Activated T-cell treated with anti-CD3 and anti-CD28 coated beads, Interleukin-2, amount 50 U/mL, for 72 hours (primary cell): ENCODE measurements around the gene XK. TPM values are rescaled to one million over a fixed set of nuclear protein-coding genes. Genes with fewer than 3 reads are reported as not detected.
A peak's percentile ranks its signal among the peaks of the same experiment; 100 is the strongest.
"Not testable (repeated sequence)": the region's sequence is repeated elsewhere in the genome, so short reads cannot be mapped to it uniquely, and the experiment has no call there.

ENCODE experiments used
- ATAC-seq, 2 donors: fragments of 150-1000 bp; cut with Tn5 transposase; replicated peaks in 1 of 2; 2 replicates each; pipeline ENCODE4 v1.10.0; 2021; ENCODE audit warnings: moderate library complexity in 2 of 2, mild to moderate bottlenecking in 1 of 2
- DNase-seq, 2 donors: peaks; one replicate each; pipeline ENCODE4 v3.0.0; 2021 to 2022; ENCODE audit warnings: mixed read lengths in 1 of 2
- H3K27ac Mint-ChIP-seq: one replicate; pipeline ENCODE4 v1.8.0; 2022; ENCODE audit warnings: mild to moderate bottlenecking, moderate library complexity, mixed read lengths
- H3K27me3 Mint-ChIP-seq: one replicate; pipeline ENCODE4 v1.8.0; 2022; ENCODE audit warnings: low read depth, mixed read lengths
- H3K36me3 Mint-ChIP-seq, 2 donors: one replicate each; pipeline ENCODE4 v1.8.0; 2022; ENCODE audit warnings: mixed read lengths in 2 of 2, mild to moderate bottlenecking in 1 of 2; ENCODE audit not compliant: insufficient read depth in 2 of 2
- H3K4me1 Mint-ChIP-seq: one replicate; pipeline ENCODE4 v1.8.0; 2022; ENCODE audit warnings: low read depth, mixed read lengths
- H3K4me3 Mint-ChIP-seq, 2 donors: one replicate each; pipeline ENCODE4 v1.8.0; 2022; ENCODE audit warnings: mild to moderate bottlenecking in 2 of 2, mixed read lengths in 2 of 2, moderate library complexity in 2 of 2
- H3K9me3 Mint-ChIP-seq, 2 donors: one replicate each; pipeline ENCODE4 v1.8.0; 2022; ENCODE audit warnings: mixed read lengths in 2 of 2
- total RNA-seq, 2 donors: library from RNA; stranded (reverse); gene quantifications; one replicate each; pipeline ENCODE4 v1.2.3, GENCODE V29; 2022

XK gene
- total RNA-seq, 2 donors from 2014 or later: not detected

DNA sequence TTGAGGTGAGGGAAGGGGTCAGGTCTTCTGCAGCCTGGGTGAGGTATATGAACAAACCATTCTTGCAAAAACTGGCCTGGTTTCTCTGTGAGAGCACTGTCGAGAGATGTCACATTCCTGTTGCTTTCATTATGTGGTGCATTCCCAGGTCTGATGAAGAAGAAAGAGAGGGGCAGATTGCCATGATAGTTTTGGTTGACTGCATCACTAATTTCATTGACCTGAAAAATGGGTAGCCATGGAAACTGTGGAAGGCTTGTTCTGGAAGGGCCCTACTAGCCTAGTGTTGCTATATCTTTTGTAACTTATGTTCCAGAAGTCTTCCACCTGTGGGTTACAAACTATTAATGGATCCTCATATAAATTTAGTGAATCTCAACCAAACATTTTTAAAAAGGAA, 61.4 kb downstream of the XK start:
- Mint-ChIP-seq H3K4me1 (peaks cover 29% of the 10 kb centered on the region), H3K4me3 (peak overlapping the region in 1 of 2 donors; percentile 52), H3K36me3 (no peaks in the 10 kb centered on the region), H3K27ac (no peak overlapping the region), H3K27me3 (peaks cover 15% of the 10 kb centered on the region), H3K9me3 (no peaks in the 10 kb centered on the region)
- ATAC-seq (no peak), DNase-seq (no peak)

DNA sequence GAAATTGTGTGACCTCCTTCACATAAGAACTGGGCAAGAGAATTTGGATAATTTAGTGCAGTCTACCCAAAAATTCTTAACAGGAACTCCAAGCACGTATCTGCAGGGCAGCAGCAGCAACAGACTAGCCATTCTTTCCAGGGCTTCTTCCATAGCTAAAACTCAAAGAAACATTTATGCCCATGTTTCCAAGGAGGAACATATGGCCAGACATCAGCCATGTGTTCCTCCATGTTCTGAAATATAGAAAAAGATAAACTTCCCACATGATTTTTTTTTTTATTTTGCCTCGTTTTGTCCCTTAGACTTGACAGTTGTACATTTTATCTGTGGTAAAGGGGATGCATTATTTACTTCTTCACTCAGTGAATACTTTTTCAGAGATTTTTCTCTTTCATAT, 66.7 kb downstream of the XK start:
- DNase-seq (no peak), ATAC-seq (no peak)
- peaks cover 10% of the 10 kb centered on the region for H3K4me1 Mint-ChIP-seq
- H3K27ac Mint-ChIP-seq: no peak overlapping the region
- no peaks in the 10 kb centered on the region for H3K9me3 Mint-ChIP-seq
- H3K27me3 Mint-ChIP-seq: peaks cover 1% of the 10 kb centered on the region
- H3K36me3 Mint-ChIP-seq: no peaks in the 10 kb centered on the region
- H3K4me3 Mint-ChIP-seq: no peak overlapping the region

DNA sequence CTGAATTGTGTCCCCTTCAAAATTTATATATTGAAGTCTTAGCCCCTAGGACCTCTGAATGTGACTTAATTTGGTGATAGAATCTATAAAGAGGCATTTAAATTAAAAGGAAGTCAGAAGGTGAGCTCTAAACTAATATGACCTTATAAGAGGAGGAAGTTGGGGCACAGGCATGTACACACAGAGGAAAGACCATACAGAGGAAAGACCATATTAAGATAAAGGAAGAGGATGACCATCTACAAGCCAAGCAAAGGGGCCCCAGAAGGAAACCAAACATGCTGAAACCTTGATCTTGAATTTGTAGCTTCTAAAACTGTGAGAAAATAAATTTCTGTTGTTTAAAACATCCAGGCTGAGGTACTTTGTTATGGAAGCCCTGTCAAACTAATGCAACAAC, 67.3 kb downstream of the XK start:
- H3K9me3 Mint-ChIP-seq: no peaks in the 10 kb centered on the region
- peaks cover 10% of the 10 kb centered on the region for H3K4me1 Mint-ChIP-seq
- ATAC-seq (no peak), DNase-seq (no peak)
- peak overlapping the region in 1 of 2 donors; percentile 13 for H3K4me3 Mint-ChIP-seq
- no peaks in the 10 kb centered on the region for H3K36me3 Mint-ChIP-seq
- peaks cover 5% of the 10 kb centered on the region for H3K27me3 Mint-ChIP-seq
- H3K27ac Mint-ChIP-seq: no peak overlapping the region

DNA sequence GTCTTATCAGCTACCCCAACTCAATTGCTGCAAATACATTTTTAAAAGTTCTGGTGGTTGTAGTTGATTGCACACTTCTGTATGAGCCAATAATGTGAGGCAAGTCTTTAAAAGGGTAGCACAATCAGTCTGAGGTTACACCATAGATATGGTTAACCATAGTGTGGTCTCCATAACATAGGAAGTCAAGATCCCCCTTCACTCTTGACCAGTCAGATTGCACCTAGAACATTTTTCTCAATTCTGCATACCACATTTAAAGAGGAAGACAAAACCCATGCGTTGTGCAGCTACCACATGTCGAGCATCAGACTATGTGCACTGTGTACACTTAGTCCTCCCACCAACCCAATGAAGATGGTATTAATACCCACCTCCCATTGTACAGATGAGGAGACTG, 67.8 kb downstream of the XK start:
- H3K27me3 Mint-ChIP-seq: peaks cover 5% of the 10 kb centered on the region
- peak overlapping the region in 1 of 2 donors; percentile 29 for H3K4me3 Mint-ChIP-seq
- no peaks in the 10 kb centered on the region for H3K36me3 Mint-ChIP-seq
- ATAC-seq (peak; percentile 46 to 58), DNase-seq (no peak)
- H3K4me1 Mint-ChIP-seq: peaks cover 8% of the 10 kb centered on the region
- H3K9me3 Mint-ChIP-seq: no peaks in the 10 kb centered on the region
- no peak overlapping the region for H3K27ac Mint-ChIP-seq

DNA sequence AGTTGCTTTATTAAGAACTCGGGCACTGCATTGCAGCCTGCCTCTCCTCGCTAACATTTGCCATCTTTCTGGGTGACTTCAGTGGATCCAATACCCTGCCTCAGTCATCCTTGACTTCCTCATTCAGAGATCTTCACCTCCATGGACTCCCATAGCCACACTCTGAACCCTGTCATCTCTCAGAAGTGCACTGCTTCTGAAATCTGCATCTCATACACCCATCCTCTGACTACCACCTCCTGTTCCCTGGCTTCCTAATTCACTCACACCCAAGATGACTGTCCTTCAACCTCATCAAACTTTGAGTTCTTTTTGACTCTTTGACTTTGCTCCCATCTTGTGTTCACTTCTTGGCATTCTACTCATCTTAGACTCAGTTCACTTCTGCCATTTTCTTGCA, 68.9 kb downstream of the XK start:
- H3K4me3 Mint-ChIP-seq: no peak overlapping the region
- DNase-seq: no peak
- no peaks in the 10 kb centered on the region for H3K9me3 Mint-ChIP-seq

DNA sequence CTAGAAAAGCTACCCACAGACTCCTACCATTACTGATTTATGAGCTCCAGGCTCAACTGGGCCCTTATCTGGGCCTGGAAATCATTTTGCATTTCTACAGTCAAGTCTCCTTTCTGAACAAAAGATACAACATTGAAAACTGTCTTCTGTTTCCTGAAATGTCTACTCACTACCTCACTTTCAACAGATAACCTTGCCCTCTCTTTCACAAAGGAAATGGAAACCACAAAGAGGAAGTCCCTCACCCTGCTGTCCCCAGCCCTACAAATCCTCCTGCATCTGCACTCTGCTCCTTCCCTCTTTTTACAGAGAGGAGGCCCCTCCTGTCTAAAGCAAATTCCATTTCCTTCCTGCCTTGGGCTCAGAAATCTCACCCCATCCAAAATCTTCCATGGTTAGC, 69.4 kb downstream of the XK start:
- ATAC-seq: peak; percentile 69 to 74
- DNase-seq: peak in 1 of 2 donors; percentile 20
- no peaks in the 10 kb centered on the region for H3K36me3 Mint-ChIP-seq
- H3K4me1 Mint-ChIP-seq: no peaks in the 10 kb centered on the region
- peaks cover 5% of the 10 kb centered on the region for H3K27me3 Mint-ChIP-seq
- no peaks in the 10 kb centered on the region for H3K9me3 Mint-ChIP-seq
- no peak overlapping the region for H3K27ac Mint-ChIP-seq
- H3K4me3 Mint-ChIP-seq: no peak overlapping the region

More for the DNA sequence above, 68.9 kb downstream of the XK start:
- H3K4me1 Mint-ChIP-seq: no peaks in the 10 kb centered on the region
- H3K27me3 Mint-ChIP-seq: peaks cover 5% of the 10 kb centered on the region
- ATAC-seq: peak; percentile 84 to 94
- no peaks in the 10 kb centered on the region for H3K36me3 Mint-ChIP-seq
- no peak overlapping the region for H3K27ac Mint-ChIP-seq

DNA sequence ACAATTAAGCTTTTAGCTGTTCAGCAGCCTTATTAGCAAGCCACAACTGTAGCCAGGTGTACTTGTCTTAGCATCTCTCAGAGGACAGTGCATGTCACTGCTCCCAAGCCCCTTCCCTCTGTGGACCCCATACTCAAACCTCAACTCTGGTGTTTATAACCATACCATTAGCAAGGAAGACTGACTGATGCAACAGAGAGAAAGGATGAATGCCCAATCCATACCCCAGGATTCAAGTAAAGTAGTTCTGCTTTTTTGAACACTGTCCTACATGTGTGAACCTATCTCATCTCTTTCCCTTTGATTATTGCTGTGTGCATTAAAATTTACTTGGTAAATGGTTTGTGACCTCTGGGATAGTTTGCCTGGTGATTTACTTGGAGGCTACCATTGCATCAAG, 71.5 kb downstream of the XK start:
- ATAC-seq (no peak), DNase-seq (no peak)
- Mint-ChIP-seq H3K9me3 (no peaks in the 10 kb centered on the region), H3K36me3 (no peaks in the 10 kb centered on the region), H3K27ac (no peak overlapping the region), H3K4me1 (no peaks in the 10 kb centered on the region), H3K4me3 (no peak overlapping the region), H3K27me3 (peaks cover 5% of the 10 kb centered on the region)

DNA sequence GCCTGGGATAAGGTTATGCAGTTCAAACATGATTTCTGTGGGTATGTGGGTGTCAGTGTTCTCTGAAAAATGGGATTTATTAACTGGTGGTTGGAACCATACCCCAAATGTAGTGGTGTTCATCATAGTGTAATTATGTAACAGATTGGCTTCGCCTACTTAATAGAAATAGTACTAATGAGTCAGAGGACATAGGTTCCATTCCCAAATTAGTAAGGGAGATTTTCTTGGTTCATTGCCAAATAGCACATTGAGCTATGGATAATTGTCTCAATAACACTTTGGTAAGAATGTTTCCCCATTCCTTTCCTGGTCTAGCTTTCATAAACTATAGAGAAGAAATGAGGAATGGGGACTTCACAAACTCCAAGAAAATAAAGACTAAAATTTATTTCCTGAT, 73.8 kb downstream of the XK start:
- Mint-ChIP-seq H3K4me3 (no peak overlapping the region), H3K27me3 (peaks cover 5% of the 10 kb centered on the region), H3K4me1 (peaks cover 6% of the 10 kb centered on the region), H3K27ac (no peak overlapping the region), H3K9me3 (no peaks in the 10 kb centered on the region), H3K36me3 (no peaks in the 10 kb centered on the region)
- no peak for DNase-seq
- no peak for ATAC-seq

DNA sequence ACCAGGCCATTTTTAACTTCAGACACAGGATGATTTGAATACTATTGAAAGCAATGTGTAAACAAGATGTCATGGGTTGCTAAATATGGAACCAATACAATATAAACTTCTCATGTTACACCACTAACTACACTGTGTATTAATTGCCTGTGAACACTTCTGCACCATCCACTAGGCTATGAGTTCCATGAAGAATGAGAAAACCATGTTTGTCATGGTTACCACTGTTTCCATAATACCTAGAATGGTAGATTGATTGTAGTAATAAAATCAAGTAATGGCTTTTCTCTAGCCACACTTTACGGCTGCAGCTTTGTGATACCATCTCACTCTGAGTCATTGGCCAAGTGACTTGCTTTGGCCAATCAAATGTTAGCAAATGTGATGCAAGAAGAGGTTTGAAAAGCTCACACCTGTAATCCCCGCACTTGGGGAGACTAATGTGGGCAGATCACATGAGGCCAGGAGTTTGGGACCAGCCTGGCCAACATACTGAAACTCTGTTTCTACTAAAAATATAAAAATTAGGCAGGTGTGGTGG, 74.4 kb downstream of the XK start:
- ATAC-seq (peak; percentile 13 to 24), DNase-seq (no peak)
- H3K27me3 Mint-ChIP-seq: peaks cover 5% of the 10 kb centered on the region
- no peaks in the 10 kb centered on the region for H3K9me3 Mint-ChIP-seq
- no peak overlapping the region for H3K4me3 Mint-ChIP-seq
- no peaks in the 10 kb centered on the region for H3K36me3 Mint-ChIP-seq
- peaks cover 6% of the 10 kb centered on the region for H3K4me1 Mint-ChIP-seq
- no peak overlapping the region for H3K27ac Mint-ChIP-seq

DNA sequence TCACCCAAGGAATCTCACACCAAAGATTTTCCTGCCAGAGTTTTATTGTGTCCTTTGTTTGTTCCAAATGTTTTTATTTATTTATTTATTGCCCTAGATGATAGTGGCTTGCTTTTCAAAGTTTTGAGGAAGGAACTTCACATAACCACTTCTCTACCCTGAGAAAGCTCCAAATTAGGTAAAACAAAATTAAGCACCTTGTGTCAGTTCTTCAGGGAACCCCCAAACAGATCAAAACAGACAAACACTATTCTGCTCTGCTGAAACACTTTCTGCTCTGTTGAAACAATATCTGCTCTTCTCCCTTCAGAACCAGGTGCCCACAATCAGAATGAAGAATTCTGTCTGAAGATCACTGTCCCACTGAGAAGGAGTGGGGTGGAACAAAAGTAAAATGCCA, 77.8 kb downstream of the XK start:
- Mint-ChIP-seq H3K4me3 (no peak overlapping the region), H3K9me3 (no peaks in the 10 kb centered on the region)

DNA sequence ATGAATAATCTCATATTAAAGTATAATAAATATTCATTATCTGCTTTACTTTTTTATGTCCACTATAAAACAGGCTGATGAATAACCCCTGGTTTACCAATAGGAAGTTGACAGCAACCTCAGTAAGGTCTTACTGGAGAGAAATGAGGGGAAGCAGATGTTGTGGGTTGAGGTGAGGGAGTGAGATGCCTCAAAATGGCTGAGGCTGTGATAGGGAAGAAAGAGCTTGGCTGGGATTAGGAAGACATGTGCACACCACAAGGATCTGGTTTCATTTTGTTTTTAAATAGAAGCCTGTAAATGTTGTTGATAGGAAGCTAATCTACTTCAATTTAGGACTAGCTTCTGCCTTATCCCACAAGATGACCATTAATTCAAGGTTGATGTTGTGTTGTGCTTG, 79.9 kb downstream of the XK start:
- no peak overlapping the region for H3K4me3 Mint-ChIP-seq
- H3K4me1 Mint-ChIP-seq: peaks cover 6% of the 10 kb centered on the region
- peaks cover 4% of the 10 kb centered on the region for H3K27me3 Mint-ChIP-seq
- H3K9me3 Mint-ChIP-seq: no peaks in the 10 kb centered on the region
- DNase-seq (no peak), ATAC-seq (no peak)
- H3K36me3 Mint-ChIP-seq: peaks cover 0 to 5% of the 10 kb centered on the region in 2 donors
- H3K27ac Mint-ChIP-seq: no peak overlapping the region

More for the DNA sequence above, 77.8 kb downstream of the XK start:
- Mint-ChIP-seq H3K36me3 (peaks cover 0 to 2% of the 10 kb centered on the region in 2 donors), H3K27me3 (no peaks in the 10 kb centered on the region), H3K27ac (peak overlapping the region; percentile 38), H3K4me1 (peaks cover 6% of the 10 kb centered on the region)
- DNase-seq (no peak), ATAC-seq (no peak)

DNA sequence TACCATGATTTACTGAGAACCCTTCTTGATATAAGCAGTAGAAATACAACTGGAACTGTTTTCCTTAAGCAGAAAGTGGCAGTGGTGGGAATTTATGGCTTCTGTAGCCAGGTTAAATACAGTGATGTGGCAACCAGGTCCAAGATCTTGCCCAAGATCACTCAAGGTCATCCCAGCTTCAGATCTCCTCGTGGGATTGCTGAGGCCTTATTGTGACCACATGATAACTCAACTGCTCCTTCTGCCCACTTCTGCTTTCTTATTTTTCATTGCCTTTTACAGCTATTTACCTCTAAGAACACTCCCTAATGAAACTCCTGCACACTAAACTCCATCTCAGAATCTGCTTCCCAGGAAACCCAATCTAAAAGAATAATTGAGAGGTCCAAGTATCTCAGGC, 81.8 kb downstream of the XK start:
- no peak overlapping the region for H3K4me3 Mint-ChIP-seq
- H3K4me1 Mint-ChIP-seq: peaks cover 6% of the 10 kb centered on the region
- DNase-seq: no peak
- H3K27me3 Mint-ChIP-seq: peaks cover 4% of the 10 kb centered on the region
- ATAC-seq: no peak
- peaks cover 0 to 5% of the 10 kb centered on the region in 2 donors for H3K36me3 Mint-ChIP-seq
- peaks cover 2% of the 10 kb centered on the region in 2 donors for H3K9me3 Mint-ChIP-seq
- no peak overlapping the region for H3K27ac Mint-ChIP-seq

DNA sequence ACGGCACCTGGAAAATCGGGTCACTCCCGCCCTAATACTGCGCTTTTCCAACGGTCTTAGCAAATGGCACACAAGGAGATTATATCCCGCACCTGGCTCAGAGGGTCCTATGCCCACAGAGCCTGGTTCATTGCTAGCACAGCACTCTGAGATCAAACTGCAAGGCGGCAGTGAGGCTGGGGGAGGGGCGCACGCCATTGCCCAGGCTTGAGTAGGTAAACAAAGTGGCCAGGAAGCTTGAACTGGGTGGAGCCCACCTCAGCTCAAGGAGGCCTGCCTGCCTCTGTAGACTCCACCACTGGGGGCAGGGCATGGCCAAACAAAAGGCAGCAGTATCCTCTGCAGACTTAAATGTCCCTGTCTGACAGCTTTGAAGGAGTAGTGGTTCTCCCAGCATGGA, 83.3 kb downstream of the XK start:
- H3K4me3 Mint-ChIP-seq: not testable (repeated sequence)

DNA sequence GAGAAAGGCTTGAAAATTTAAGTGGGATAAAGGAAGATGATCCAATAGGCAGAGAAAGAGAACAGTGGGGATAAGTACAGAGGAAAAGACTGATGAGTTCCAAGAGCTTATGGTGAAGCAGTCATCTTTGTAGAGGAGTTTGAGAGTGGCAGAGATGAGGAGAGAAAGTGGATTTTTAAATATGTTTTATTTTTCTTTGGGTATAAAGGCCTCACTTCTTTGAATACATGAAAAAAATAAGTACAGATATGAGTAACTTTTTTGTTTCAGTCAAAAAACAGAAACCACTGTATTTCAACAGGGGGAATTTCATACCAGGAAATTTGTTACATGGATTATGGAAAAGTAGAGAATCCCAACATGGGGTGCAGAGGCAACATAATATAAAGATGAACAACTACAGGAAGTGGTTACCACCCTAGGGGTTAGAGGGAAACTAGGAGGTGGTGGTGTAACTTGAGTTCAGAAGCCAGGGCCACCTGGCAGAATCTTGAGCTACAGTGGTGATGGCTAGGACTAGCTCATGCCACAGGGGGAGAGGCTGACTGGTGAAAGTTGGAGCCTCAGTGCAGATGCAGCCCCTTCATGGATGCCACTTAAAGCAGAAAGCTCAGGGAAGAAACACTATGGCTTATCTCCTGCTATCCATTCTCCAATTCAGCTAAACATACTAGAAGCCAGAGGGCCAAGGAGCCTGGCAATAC, 90.8 kb downstream of the XK start:
- peak in 1 of 2 donors; percentile 21 for DNase-seq
- H3K27ac Mint-ChIP-seq: peak overlapping the region; percentile 30
- H3K27me3 Mint-ChIP-seq: no peaks in the 10 kb centered on the region
- no peaks in the 10 kb centered on the region for H3K36me3 Mint-ChIP-seq
- peak; percentile 73 to 83 for ATAC-seq
- peaks cover 23% of the 10 kb centered on the region for H3K4me1 Mint-ChIP-seq
- H3K4me3 Mint-ChIP-seq: peak overlapping the region in 1 of 2 donors; percentile 12
- H3K9me3 Mint-ChIP-seq: no peaks in the 10 kb centered on the region

More for the DNA sequence above, 83.3 kb downstream of the XK start:
- not testable (repeated sequence) for H3K27ac Mint-ChIP-seq, H3K4me1 Mint-ChIP-seq, H3K27me3 Mint-ChIP-seq, DNase-seq, H3K9me3 Mint-ChIP-seq, ATAC-seq, H3K36me3 Mint-ChIP-seq
